Measurements from ENCODE around the gene SUMO4.
A peak's percentile ranks its signal among the peaks of the same experiment; 100 is the strongest.

SUMO4 gene

GRCh38 chr6:149431905-149432775, 32.1 kb downstream of the SUMO4 start:
- Histone ChIP-seq H4K20me1 (ENCODE audit: insufficient read depth, low read length, poor library complexity, severe bottlenecking) (no peaks in the 10 kb centered on the region), H3K36me3 (ENCODE audit: insufficient read depth, low read length) (no peaks in the 10 kb centered on the region), H3F3A (ENCODE audit: low read depth) (no peaks in the 10 kb centered on the region), H3K9ac (ENCODE audit: low read depth, low read length, poor library complexity, severe bottlenecking) (no peak overlapping the region), H2AFZ (ENCODE audit: low read length) (peak overlapping the region; percentile 38; the same call in 1 of the 2 replicates), H3K9me3 (ENCODE audit: insufficient read depth, low read depth, low read length) (no peaks in the 10 kb centered on the region), H3K4me1 (ENCODE audit: insufficient read depth, low read length, poor library complexity, severe bottlenecking) (peaks cover 2% of the 10 kb centered on the region), H3K79me2 (ENCODE audit: insufficient read depth, low read length) (no peaks in the 10 kb centered on the region), H3K9me2 (replicated peaks; ENCODE audit: low read depth, low read length) (no peaks in the 10 kb centered on the region), H3K4me3 (ENCODE audit: low read length, poor library complexity, severe bottlenecking) (no peak overlapping the region), H3K4me2 (ENCODE audit: low read depth, low read length, poor library complexity, severe bottlenecking) (peak overlapping the region; percentile 15), H3K27me3 (ENCODE audit: insufficient read depth, low read length, poor library complexity, severe bottlenecking) (no peaks in the 10 kb centered on the region)
- TF ChIP-seq EZH2phosphoT487 (IDR thresholded peaks at IDR 0.05; ENCODE audit: borderline replicate concordance) (no peak), CTCF (conservative IDR thresholded peaks at IDR 0.05; ENCODE audit: low read length) (peak; percentile 94)

- H4K20me1 ChIP-seq (ENCODE audit: insufficient read depth, low read length, poor library complexity, severe bottlenecking) = no peaks in the 10 kb centered on the region
- H3K9me3 ChIP-seq (ENCODE audit: insufficient read depth, low read depth, low read length) = no peaks in the 10 kb centered on the region
- H3F3A ChIP-seq (ENCODE audit: low read depth) = no peaks in the 10 kb centered on the region
- no peak overlapping the region for H3K4me3 ChIP-seq (ENCODE audit: low read length, poor library complexity, severe bottlenecking)
- no peak overlapping the region for H3K4me2 ChIP-seq (ENCODE audit: low read depth, low read length, poor library complexity, severe bottlenecking)
- no peaks in the 10 kb centered on the region for H3K36me3 ChIP-seq (ENCODE audit: insufficient read depth, low read length)
- H3K79me2 ChIP-seq (ENCODE audit: insufficient read depth, low read length) = no peaks in the 10 kb centered on the region
- no peaks in the 10 kb centered on the region for H3K27me3 ChIP-seq (ENCODE audit: insufficient read depth, low read length, poor library complexity, severe bottlenecking)
- H2AFZ ChIP-seq (ENCODE audit: low read length) = no peak overlapping the region
- no peaks in the 10 kb centered on the region for H3K9me2 ChIP-seq (replicated peaks; ENCODE audit: low read depth, low read length)
- H3K9ac ChIP-seq (ENCODE audit: low read depth, low read length, poor library complexity, severe bottlenecking) = no peak overlapping the region
- H3K4me1 ChIP-seq (ENCODE audit: insufficient read depth, low read length, poor library complexity, severe bottlenecking) = peaks cover 5% of the 10 kb centered on the region
- TF ChIP-seq CTCF (conservative IDR thresholded peaks at IDR 0.05; ENCODE audit: low read length) (no peak), EZH2phosphoT487 (IDR thresholded peaks at IDR 0.05; ENCODE audit: borderline replicate concordance) (no peak)
Observed at GRCh38 chr6:149433405-149433804, 33.3 kb downstream of the SUMO4 start.

DNA sequence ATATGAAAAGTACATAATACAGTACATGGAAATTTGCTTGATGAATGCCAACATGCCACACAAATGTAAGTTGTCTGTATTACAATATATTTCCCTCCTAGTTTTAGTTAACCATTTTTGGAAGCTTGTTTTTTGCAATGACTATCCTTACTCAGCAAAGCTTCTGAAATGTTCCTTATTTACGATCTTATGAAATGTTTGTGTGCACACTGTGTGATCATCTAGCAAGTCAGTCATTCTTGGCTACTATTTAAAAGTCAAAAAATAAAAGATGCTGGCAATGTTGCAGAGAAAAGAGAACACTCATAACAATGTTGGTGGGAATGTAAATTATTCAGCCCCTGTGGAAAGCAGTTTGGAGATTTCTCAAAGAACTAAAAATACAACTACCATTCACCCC, 33.8 kb downstream of the SUMO4 start:
- no peaks in the 10 kb centered on the region for H4K20me1 ChIP-seq (ENCODE audit: insufficient read depth, low read length, poor library complexity, severe bottlenecking)
- TF ChIP-seq CTCF (conservative IDR thresholded peaks at IDR 0.05; ENCODE audit: low read length) = no peak
- TF ChIP-seq EZH2phosphoT487 (IDR thresholded peaks at IDR 0.05; ENCODE audit: borderline replicate concordance) = no peak
- H3K9ac ChIP-seq (ENCODE audit: low read depth, low read length, poor library complexity, severe bottlenecking) = no peak overlapping the region
- H3K9me3 ChIP-seq (ENCODE audit: insufficient read depth, low read depth, low read length) = no peaks in the 10 kb centered on the region
- no peaks in the 10 kb centered on the region for H3F3A ChIP-seq (ENCODE audit: low read depth)
- H2AFZ ChIP-seq (ENCODE audit: low read length) = no peak overlapping the region
- no peak overlapping the region for H3K4me3 ChIP-seq (ENCODE audit: low read length, poor library complexity, severe bottlenecking)
- peaks cover 5% of the 10 kb centered on the region for H3K4me1 ChIP-seq (ENCODE audit: insufficient read depth, low read length, poor library complexity, severe bottlenecking)
- no peak overlapping the region for H3K4me2 ChIP-seq (ENCODE audit: low read depth, low read length, poor library complexity, severe bottlenecking)
- H3K36me3 ChIP-seq (ENCODE audit: insufficient read depth, low read length) = no peaks in the 10 kb centered on the region
- H3K9me2 ChIP-seq (replicated peaks; ENCODE audit: low read depth, low read length) = no peaks in the 10 kb centered on the region
- H3K27me3 ChIP-seq (ENCODE audit: insufficient read depth, low read length, poor library complexity, severe bottlenecking) = no peaks in the 10 kb centered on the region
- H3K79me2 ChIP-seq (ENCODE audit: insufficient read depth, low read length) = no peaks in the 10 kb centered on the region
